HCEC 1CT (cell line): Measurements from ENCODE around the gene TSSK1B.

Experiments used
- DNase-seq: peaks from one replicate; pipeline ENCODE4 v3.0.0-alpha.2; 2017

The TSSK1B gene

DNA sequence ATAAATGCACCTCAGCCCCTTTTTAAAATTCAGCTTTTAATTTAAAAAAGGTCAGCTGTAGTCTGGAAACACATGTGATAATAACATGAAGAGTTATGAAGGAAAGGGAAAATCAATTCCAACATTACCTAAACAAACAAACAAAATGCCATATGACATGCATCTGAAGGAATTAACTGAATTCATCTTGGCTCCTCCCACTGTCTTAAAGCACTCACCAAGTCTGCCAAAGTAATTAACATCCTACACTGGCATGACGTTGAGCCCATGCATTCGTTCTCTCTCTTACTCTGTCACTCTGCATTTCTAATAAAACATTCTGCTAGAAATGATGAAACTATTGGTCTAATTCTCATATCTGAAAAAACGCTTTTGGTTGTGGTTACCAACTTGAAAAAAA lies 37.7 kb downstream of the TSSK1B start:
- DNase-seq, result no peak

GRCh38 chr5:113394658-113395057 lies 40.1 kb downstream of the TSSK1B start:
- DNase-seq, result no peak

DNA sequence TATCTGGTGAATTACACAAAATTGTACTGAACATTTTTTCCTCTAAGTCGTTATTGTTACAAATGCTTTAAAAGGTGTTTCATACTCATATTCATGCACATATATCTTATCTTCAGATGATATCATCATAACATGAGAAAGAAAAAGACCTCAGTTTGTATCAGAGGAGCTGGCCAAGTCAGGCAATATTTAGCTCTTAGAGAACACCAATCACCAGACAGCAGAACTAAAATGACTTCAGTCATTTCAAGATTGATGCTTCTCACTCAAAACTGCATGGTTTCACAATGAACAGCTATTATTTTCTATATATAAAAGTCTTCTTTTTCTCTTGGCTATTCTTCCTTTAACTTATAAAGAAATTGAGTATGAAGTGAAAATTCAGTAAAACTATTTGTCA lies 44.6 kb downstream of the TSSK1B start:
- DNase-seq, result no peak

DNA sequence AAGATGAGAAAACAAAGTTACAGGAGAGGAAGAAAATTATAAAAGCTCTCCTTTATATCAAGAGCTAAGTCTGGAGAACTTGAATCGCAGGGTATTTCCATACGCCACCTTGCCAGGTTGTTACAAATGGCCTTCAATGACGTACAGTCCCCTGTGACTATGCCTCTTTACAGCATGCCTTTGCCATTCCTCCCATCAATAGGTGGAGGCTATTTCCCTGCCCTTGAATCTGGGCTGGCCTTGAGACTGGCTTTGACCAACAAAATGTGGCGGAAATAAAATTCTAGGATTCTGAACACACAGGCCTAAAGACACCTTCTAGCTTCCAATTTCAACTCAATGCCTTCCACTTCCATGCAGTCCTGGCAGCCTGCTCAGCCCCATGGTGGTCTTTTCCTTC lies 45.7 kb downstream of the TSSK1B start:
- no peak for DNase-seq

GRCh38 chr5:113387844-113388243 lies 46.9 kb downstream of the TSSK1B start:
- DNase-seq, result no peak

DNA sequence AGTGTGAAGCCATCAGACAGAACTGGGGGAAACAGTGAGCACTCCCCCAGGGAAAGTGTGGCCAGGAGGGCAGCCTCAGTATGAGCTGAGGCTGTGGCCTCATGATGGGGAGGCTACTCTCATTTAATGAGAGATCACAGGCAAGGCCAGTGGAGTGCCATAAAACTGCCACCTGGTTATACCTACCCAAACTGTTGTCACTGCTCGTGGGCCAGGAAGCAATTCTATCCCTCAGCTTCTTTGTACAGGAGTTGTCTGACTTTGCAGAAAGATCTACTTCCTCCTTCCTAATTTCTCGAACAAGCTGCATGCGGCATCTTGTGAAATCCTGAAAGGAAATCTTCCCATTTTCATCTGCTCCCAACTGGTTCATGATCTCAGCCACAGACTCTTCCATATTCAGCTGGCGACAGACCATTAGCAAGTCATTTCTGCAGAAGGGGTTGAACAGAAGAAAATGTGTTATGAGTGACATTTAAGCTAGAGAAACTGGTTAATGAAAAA lies 50.0 kb downstream of the TSSK1B start:
- no peak for DNase-seq

GRCh38 chr5:113382731-113383130 lies 52.1 kb downstream of the TSSK1B start:
- DNase-seq, result peak; percentile 11
